B cell (primary cell): Measurements from ENCODE around the gene GRAMD2A. TPM values are rescaled to one million over a fixed set of nuclear protein-coding genes. Genes with fewer than 3 reads are reported as not detected.
A peak's percentile ranks its signal among the peaks of the same experiment; 100 is the strongest.

ENCODE experiments used
- ATAC-seq: fragments of 200-7000 bp; cut with Tn5 transposase; one replicate; pipeline ENCODE4 v1.10.0; 2021; ENCODE audit warnings: low read depth, mild to moderate bottlenecking, moderate number of reproducible peaks, moderate library complexity
- CTCF ChIA-PET: fragments of 350-600 bp; sonication (Branson Sonifier 250); formaldehyde crosslinking; loops from one replicate; lab custom pipeline; 2021; ENCODE audit warnings: antibody characterized with exemption, inconsistent platforms; lab: Charles Lee
- POLR2A ChIA-PET: fragments of 350-600 bp; sonication (Branson Sonifier 250); formaldehyde crosslinking; loops from one replicate; lab custom pipeline; 2021; ENCODE audit warnings: antibody characterized with exemption; lab: Charles Lee
- DNase-seq: peaks from one replicate; pipeline ENCODE4 v3.0.0; 2013
- H2AFZ ChIP-seq: 2 replicates; pipeline ENCODE4 v1.6.1; 2012; ENCODE audit warnings: mild to moderate bottlenecking, low read depth, low read length; ENCODE audit not compliant: insufficient read depth, poor library complexity, severe bottlenecking
- H3K27ac ChIP-seq, 2 donors: 1 replicate in 1 of 2; 2 replicates in 1 of 2; pipeline ENCODE4 v1.5.1; 2012 to 2013; ENCODE audit warnings: low read length in 2 of 2, mild to moderate bottlenecking in 2 of 2, moderate library complexity in 1 of 2
- H3K27me3 ChIP-seq, 4 experiments: fragments of 200-600 bp in 1 of 4; sonication (generic) in 1 of 4; replicated peaks in 1 of 4; 1 replicate in 2 of 4; 2 replicates in 2 of 4; pipeline versions ENCODE4 v1.6.1 to v1.7.0; 2013 to 2016; ENCODE audit warnings: low read length in 3 of 4, mild to moderate bottlenecking in 2 of 4, mixed read lengths in 1 of 4, moderate library complexity in 1 of 4; ENCODE audit not compliant: insufficient read depth in 4 of 4, control insufficient read depth in 3 of 4; ENCODE audit errors: control extremely low read depth in 1 of 4
- H3K36me3 ChIP-seq, 2 experiments: replicated peaks in 1 of 2; 1 replicate in 1 of 2; 2 replicates in 1 of 2; pipeline versions ENCODE4 v1.6.1 to v1.7.1; 2013; ENCODE audit warnings: low read length in 1 of 2; ENCODE audit not compliant: insufficient read depth in 2 of 2, control insufficient read depth in 1 of 2; ENCODE audit errors: control extremely low read depth in 1 of 2, extremely low read depth in 1 of 2
- H3K4me1 ChIP-seq, 2 donors: fragments of 200-600 bp in 1 of 2; sonication (generic) in 1 of 2; 1 replicate in 1 of 2; 2 replicates in 1 of 2; pipeline versions ENCODE4 v1.5.1 to v1.6.1; 2013 to 2017; ENCODE audit warnings: low read length in 2 of 2; ENCODE audit not compliant: control insufficient read depth in 2 of 2, insufficient read depth in 2 of 2
- H3K4me2 ChIP-seq: replicated peaks from 2 replicates; pipeline ENCODE3; 2012; ENCODE audit warnings: mild to moderate bottlenecking, low read depth, low read length; ENCODE audit not compliant: poor library complexity, severe bottlenecking
- H3K4me3 ChIP-seq, 5 experiments: fragments of 200-600 bp in 1 of 5; sonication (generic) in 1 of 5; 1 replicate in 3 of 5; 2 replicates in 2 of 5; pipeline versions ENCODE4 v1.5.1 to v1.7.0; 2011 to 2016; ENCODE audit warnings: low read length in 4 of 5, mild to moderate bottlenecking in 4 of 5, low read depth in 2 of 5, control low read depth in 1 of 5, moderate library complexity in 1 of 5; ENCODE audit not compliant: insufficient read depth in 1 of 5; ENCODE audit errors: control extremely low read depth in 1 of 5, extremely low read depth in 1 of 5
- H3K79me2 ChIP-seq: fragments of 200-600 bp; sonication (generic); one replicate; pipeline ENCODE4 v1.6.0; 2016; ENCODE audit warnings: low read length; ENCODE audit not compliant: control insufficient read depth, insufficient read depth
- H3K9ac ChIP-seq: fragments of 200-600 bp; sonication (generic); 2 replicates; pipeline ENCODE4 v1.6.1; 2017; ENCODE audit warnings: mild to moderate bottlenecking, low read length, moderate library complexity
- H3K9me3 ChIP-seq, 3 donors: one replicate each; pipeline versions ENCODE4 v1.6.1 to v1.7.1; 2013; ENCODE audit warnings: low read length in 2 of 3; ENCODE audit not compliant: control insufficient read depth in 2 of 3, insufficient read depth in 1 of 3; ENCODE audit errors: control extremely low read depth in 1 of 3
- H4K20me1 ChIP-seq: 2 replicates; pipeline ENCODE4 v1.6.0; 2012; ENCODE audit warnings: mild to moderate bottlenecking, low read length; ENCODE audit not compliant: insufficient read depth, control insufficient read depth, poor library complexity, severe bottlenecking
- H3K27ac Mint-ChIP-seq: one replicate; pipeline ENCODE4 v1.8.0; 2021; ENCODE audit warnings: mixed read lengths
- H3K27me3 Mint-ChIP-seq: one replicate; pipeline ENCODE4 v1.8.0; 2021; ENCODE audit warnings: mixed read lengths
- H3K4me1 Mint-ChIP-seq: one replicate; pipeline ENCODE4 v1.8.0; 2021; ENCODE audit warnings: mixed read lengths
- H3K4me3 Mint-ChIP-seq: one replicate; pipeline ENCODE4 v1.8.0; 2021; ENCODE audit warnings: mixed read lengths
- H3K9me3 Mint-ChIP-seq: one replicate; pipeline ENCODE4 v1.8.0; 2022; ENCODE audit warnings: mixed read lengths; ENCODE audit not compliant: insufficient read depth
- EZH2 ChIP-seq: IDR thresholded peaks from 2 replicates; pipeline ENCODE4 v1.6.1; 2012; ENCODE audit warnings: borderline replicate concordance, low read depth, mild to moderate bottlenecking, moderate library complexity, low read length; ENCODE audit not compliant: insufficient read depth, poor library complexity, severe bottlenecking
- WGBS: methylation state at CpG from one replicate; pipeline ENCODE4 v1.1.5; 2013; ENCODE audit warnings: missing lambda C conversion rate; ENCODE audit not compliant: insufficient coverage; 5-methylcytosine and 5-hydroxymethylcytosine counted together
- intact Hi-C: fragments of 100-400 bp; cut with micrococcal nuclease; formaldehyde crosslinking; loops from one replicate; pipeline ENCODE4 v1.10.0; 2022
- polyA plus RNA-seq: library from polyadenylated mRNA; depleted of rRNA; stranded (reverse); fragments of >200 nt; gene quantifications from 2 replicates; pipeline ENCODE4 v1.2.3, GENCODE V29; 2012
- total RNA-seq, 2 donors: library from RNA; stranded (reverse); fragments of 120-200 nt in 1 of 2; gene quantifications; 1 replicate in 1 of 2; 2 replicates in 1 of 2; pipeline versions ENCODE4 v1.2.3 to v1.2.4, GENCODE V29; 2013 to 2022
- TF ChIP-seq, protein P1 (sequence below): fragments of 200-600 bp; IDR thresholded peaks from one replicate; pipeline ENCODE4 v1.8.0; 2022; ENCODE audit warnings: antibody characterized with exemption, mild to moderate bottlenecking

Gene GRAMD2A
- total and polyA plus RNA-seq, 2 donors (not counting 1 experiment from before 2014, with no cell fraction given): not detected

DNA sequence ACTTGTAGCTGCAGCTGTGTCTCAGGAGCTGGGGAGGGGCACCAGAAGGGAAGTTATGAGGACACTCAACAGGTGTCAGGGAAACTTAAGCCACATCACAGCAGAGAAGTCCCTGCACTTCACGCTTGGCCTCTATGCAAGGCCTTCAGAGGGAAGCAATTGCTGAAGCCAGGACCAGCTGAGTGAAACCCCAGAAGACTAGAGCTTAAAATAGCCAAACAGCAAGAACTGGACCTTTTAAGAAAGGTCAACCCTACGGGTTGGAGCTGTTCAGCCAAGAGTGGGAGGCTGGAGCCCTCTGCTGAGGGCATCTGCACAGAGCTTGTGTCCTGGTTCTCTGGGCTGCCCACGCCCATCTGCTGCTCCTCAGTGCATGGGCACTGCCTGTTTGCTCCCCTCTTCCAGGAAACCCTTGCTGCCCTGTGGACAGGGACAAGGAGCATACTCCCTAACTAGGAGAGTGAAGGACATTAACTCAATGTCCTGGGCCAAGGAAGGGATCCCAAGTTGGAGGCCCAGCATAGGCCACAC is 3.9 kb upstream of the GRAMD2A start:
- H2AFZ ChIP-seq: no peak overlapping the region
- 34% methylated on average over 3 of the region's 3 CpGs for WGBS
- H3K4me1 ChIP-seq: peaks cover 4 to 6% of the 10 kb centered on the region in 2 donors
- no peak overlapping the region for H3K9ac ChIP-seq
- no peak overlapping the region for H3K4me3 ChIP-seq
- peaks cover 18% of the 10 kb centered on the region for H4K20me1 ChIP-seq
- Mint-ChIP-seq H3K27me3 (peaks cover 8% of the 10 kb centered on the region), H3K9me3 (no peaks in the 10 kb centered on the region), H3K4me3 (no peak overlapping the region), H3K4me1 (peaks cover 25% of the 10 kb centered on the region), H3K27ac (peak overlapping the region; percentile 26)
- intact Hi-C loops: no loop called here
- TF ChIP-seq EZH2: no peak
- TF ChIP-seq, protein P1, sequence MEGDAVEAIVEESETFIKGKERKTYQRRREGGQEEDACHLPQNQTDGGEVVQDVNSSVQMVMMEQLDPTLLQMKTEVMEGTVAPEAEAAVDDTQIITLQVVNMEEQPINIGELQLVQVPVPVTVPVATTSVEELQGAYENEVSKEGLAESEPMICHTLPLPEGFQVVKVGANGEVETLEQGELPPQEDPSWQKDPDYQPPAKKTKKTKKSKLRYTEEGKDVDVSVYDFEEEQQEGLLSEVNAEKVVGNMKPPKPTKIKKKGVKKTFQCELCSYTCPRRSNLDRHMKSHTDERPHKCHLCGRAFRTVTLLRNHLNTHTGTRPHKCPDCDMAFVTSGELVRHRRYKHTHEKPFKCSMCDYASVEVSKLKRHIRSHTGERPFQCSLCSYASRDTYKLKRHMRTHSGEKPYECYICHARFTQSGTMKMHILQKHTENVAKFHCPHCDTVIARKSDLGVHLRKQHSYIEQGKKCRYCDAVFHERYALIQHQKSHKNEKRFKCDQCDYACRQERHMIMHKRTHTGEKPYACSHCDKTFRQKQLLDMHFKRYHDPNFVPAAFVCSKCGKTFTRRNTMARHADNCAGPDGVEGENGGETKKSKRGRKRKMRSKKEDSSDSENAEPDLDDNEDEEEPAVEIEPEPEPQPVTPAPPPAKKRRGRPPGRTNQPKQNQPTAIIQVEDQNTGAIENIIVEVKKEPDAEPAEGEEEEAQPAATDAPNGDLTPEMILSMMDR: no peak
- H3K4me2 ChIP-seq: no peak overlapping the region
- no peaks in the 10 kb centered on the region for H3K9me3 ChIP-seq
- ChIA-PET POLR2A (no interaction called here), CTCF (interaction anchor here (0.9 to 9.5 kb wide), 12 partner anchors 11 to 139 kb away, joined by 3 to 137 read pairs (median 4); partner anchors contain the start of gene PKM)
- peaks cover 0 to 14% (median 5%) of the 10 kb centered on the region in 4 experiments for H3K27me3 ChIP-seq
- DNase-seq (no peak), ATAC-seq (no peak)
- peak overlapping the region in 1 of 2 donors; percentile 20 for H3K27ac ChIP-seq
- peaks cover 23 to 81% of the 10 kb centered on the region in 2 experiments for H3K36me3 ChIP-seq
- H3K79me2 ChIP-seq: no peaks in the 10 kb centered on the region
